CD8-positive, alpha-beta memory T cell (primary cell): ENCODE data around the gene RHBDF2. TPM values are rescaled to one million over a fixed set of nuclear protein-coding genes. Genes with fewer than 3 reads are reported as not detected.
A peak's percentile ranks its signal among the peaks of the same experiment; 100 is the strongest.
"Not testable (repeated sequence)": the region's sequence is repeated elsewhere in the genome, so short reads cannot be mapped to it uniquely, and the experiment has no call there.

Experiments
- CTCF ChIA-PET: fragments of 350-600 bp; sonication (Branson Sonifier 250); formaldehyde crosslinking; loops from one replicate; lab custom pipeline; 2021; ENCODE audit warnings: antibody characterized with exemption; lab: Charles Lee
- POLR2A ChIA-PET: fragments of 350-600 bp; sonication (Branson Sonifier 250); formaldehyde crosslinking; loops from one replicate; lab custom pipeline; 2021; ENCODE audit warnings: antibody characterized with exemption; lab: Charles Lee
- DNase-seq, 5 donors: peaks; one replicate each; pipeline versions ENCODE4 v3.0.0 to v3.0.0-alpha.2; 2020 to 2022; ENCODE audit warnings: mixed read lengths in 1 of 5
- H3K27ac ChIP-seq: one replicate; pipeline ENCODE4 v1.7.0; 2013; ENCODE audit warnings: low read depth, mild to moderate bottlenecking, low read length, moderate library complexity
- H3K27me3 ChIP-seq: 2 replicates; pipeline ENCODE4 v1.7.0; 2013; ENCODE audit warnings: low read length, mild to moderate bottlenecking; ENCODE audit not compliant: insufficient read depth, poor library complexity, severe bottlenecking
- H3K36me3 ChIP-seq: 2 replicates; pipeline ENCODE4 v1.7.0; 2013; ENCODE audit warnings: mild to moderate bottlenecking, low read length, moderate library complexity; ENCODE audit not compliant: insufficient read depth
- H3K4me1 ChIP-seq: 2 replicates; pipeline ENCODE4 v1.7.0; 2013; ENCODE audit warnings: mild to moderate bottlenecking, low read length, moderate library complexity; ENCODE audit not compliant: insufficient read depth
- H3K4me3 ChIP-seq: 2 replicates; pipeline ENCODE4 v1.7.0; 2013; ENCODE audit warnings: mild to moderate bottlenecking, low read length
- H3K9me3 ChIP-seq: 2 replicates; pipeline ENCODE4 v1.7.0; 2013; ENCODE audit warnings: mild to moderate bottlenecking, low read length
- H3K27ac Mint-ChIP-seq, 8 donors: one replicate each; pipeline ENCODE4 v1.8.0; 2020 to 2021; ENCODE audit warnings: mixed read lengths in 8 of 8, mild to moderate bottlenecking in 6 of 8, inconsistent platforms in 3 of 8, moderate library complexity in 3 of 8
- H3K27me3 Mint-ChIP-seq, 2 donors: one replicate each; pipeline ENCODE4 v1.8.0; 2020 to 2021; ENCODE audit warnings: mixed read lengths in 2 of 2, mild to moderate bottlenecking in 1 of 2, moderate library complexity in 1 of 2
- H3K36me3 Mint-ChIP-seq, 3 donors: one replicate each; pipeline ENCODE4 v1.8.0; 2020 to 2021; ENCODE audit warnings: mixed read lengths in 3 of 3, inconsistent platforms in 1 of 3, mild to moderate bottlenecking in 1 of 3
- H3K4me1 Mint-ChIP-seq, 3 donors: one replicate each; pipeline ENCODE4 v1.8.0; 2020 to 2021; ENCODE audit warnings: mixed read lengths in 3 of 3, inconsistent platforms in 1 of 3, mild to moderate bottlenecking in 1 of 3
- H3K4me3 Mint-ChIP-seq, 7 donors: one replicate each; pipeline ENCODE4 v1.8.0; 2020 to 2021; ENCODE audit warnings: mixed read lengths in 7 of 7, mild to moderate bottlenecking in 6 of 7, moderate library complexity in 4 of 7, inconsistent platforms in 2 of 7
- H3K9me3 Mint-ChIP-seq, 5 donors: one replicate each; pipeline ENCODE4 v1.8.0; 2020 to 2022; ENCODE audit warnings: mixed read lengths in 5 of 5, mild to moderate bottlenecking in 3 of 5, moderate library complexity in 2 of 5, inconsistent platforms in 1 of 5
- polyA plus RNA-seq: library from polyadenylated mRNA; unstranded; fragments of 300-500 nt; fragmentation: Illumina TruSeq; gene quantifications from one replicate; pipeline ENCODE4 v1.2.3, GENCODE V29; 2021
- total RNA-seq, 2 experiments: library from RNA; stranded (reverse); gene quantifications; one replicate each; pipeline ENCODE4 v1.2.3, GENCODE V29; 2021

The RHBDF2 gene
- total and polyA plus RNA-seq, 3 experiments from 2014 or later: 38.2 to 42.5 (median 38.4) TPM

GRCh38 chr17:76537288-76537577, 36.0 kb upstream of the RHBDF2 start:
- Histone ChIP-seq H3K27me3 (peaks cover 22% of the 10 kb centered on the region), H3K9me3 (no peaks in the 10 kb centered on the region), H3K36me3 (no peaks in the 10 kb centered on the region), H3K27ac (no peak overlapping the region), H3K4me1 (no peaks in the 10 kb centered on the region), H3K4me3 (no peak overlapping the region)
- DNase-seq: no peak
- Mint-ChIP-seq H3K27me3 (peaks cover 17 to 25% of the 10 kb centered on the region in 2 donors), H3K36me3 (no peaks in the 10 kb centered on the region), H3K27ac (no peak overlapping the region), H3K4me1 (peaks cover 1 to 15% (median 6%) of the 10 kb centered on the region in 3 donors), H3K9me3 (no peaks in the 10 kb centered on the region), H3K4me3 (no peak overlapping the region)
- POLR2A ChIA-PET: interaction anchor here (0.6 kb wide), 1 partner anchor 52 kb away, joined by 6 read pairs; no protein-coding TSS in a partner anchor
- CTCF ChIA-PET: interaction anchor here (1.4 kb wide), 1 partner anchor 14 kb away, joined by 6 read pairs; no protein-coding TSS in a partner anchor

DNA sequence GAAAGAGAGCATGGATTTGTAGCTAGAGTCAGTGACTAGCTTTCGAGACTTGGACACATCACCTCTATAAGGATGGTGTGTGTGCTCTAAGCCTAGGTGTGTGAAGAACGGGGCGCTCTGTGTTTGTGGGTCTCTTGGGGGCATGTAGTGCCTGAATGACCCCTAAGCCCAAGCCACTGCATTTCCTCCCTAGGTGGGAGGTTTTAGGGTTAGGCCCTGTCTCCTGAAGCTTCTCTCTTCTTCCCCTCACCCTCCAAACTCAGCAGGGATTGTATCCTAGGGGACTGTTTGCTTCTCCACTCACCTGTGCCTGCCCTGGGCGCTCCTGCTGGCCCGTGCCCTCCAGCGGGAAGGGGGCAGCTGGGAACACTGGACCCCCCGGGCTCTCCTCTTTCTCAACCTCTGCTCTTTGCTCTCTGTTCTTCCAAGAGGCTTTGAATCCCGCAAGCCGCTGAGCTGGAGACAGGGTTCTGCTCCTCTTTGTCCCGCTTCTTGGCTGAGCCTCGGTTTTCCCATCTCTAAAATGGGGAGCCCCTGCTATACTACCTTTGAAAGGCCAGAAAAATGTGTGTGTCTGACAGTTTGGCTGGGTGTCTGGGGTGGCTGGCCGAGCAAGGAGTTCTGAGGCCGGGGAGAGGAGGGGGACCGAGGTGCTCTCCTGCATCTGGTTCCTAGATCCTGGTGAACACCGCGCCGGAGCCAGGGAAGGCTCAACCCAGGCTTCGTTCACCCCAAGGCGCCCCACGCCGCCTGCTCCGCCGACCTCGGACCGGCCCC, 35.5 kb upstream of the RHBDF2 start:
- Histone ChIP-seq H3K27ac (no peak overlapping the region), H3K36me3 (no peaks in the 10 kb centered on the region), H3K4me1 (no peaks in the 10 kb centered on the region), H3K27me3 (peaks cover 22% of the 10 kb centered on the region), H3K4me3 (no peak overlapping the region), H3K9me3 (no peaks in the 10 kb centered on the region)
- no peaks in the 10 kb centered on the region for H3K36me3 Mint-ChIP-seq
- H3K4me3 Mint-ChIP-seq: peak overlapping the region in 1 of 7 donors; percentile 39
- H3K9me3 Mint-ChIP-seq: no peaks in the 10 kb centered on the region
- H3K4me1 Mint-ChIP-seq: peaks cover 4 to 19% (median 6%) of the 10 kb centered on the region in 3 donors
- peaks cover 16 to 23% of the 10 kb centered on the region in 2 donors for H3K27me3 Mint-ChIP-seq
- POLR2A ChIA-PET: interaction anchor here (0.6 kb wide), 1 partner anchor 53 kb away, joined by 6 read pairs; no protein-coding TSS in a partner anchor
- CTCF ChIA-PET: interaction anchor here (0.8 to 1.4 kb wide), 3 partner anchors 10 to 49 kb away, joined by 3 to 6 read pairs (median 3); partner anchors contain the start of gene ST6GALNAC2
- peak overlapping the region in 1 of 8 donors; percentile 76 for H3K27ac Mint-ChIP-seq
- DNase-seq: no peak

DNA sequence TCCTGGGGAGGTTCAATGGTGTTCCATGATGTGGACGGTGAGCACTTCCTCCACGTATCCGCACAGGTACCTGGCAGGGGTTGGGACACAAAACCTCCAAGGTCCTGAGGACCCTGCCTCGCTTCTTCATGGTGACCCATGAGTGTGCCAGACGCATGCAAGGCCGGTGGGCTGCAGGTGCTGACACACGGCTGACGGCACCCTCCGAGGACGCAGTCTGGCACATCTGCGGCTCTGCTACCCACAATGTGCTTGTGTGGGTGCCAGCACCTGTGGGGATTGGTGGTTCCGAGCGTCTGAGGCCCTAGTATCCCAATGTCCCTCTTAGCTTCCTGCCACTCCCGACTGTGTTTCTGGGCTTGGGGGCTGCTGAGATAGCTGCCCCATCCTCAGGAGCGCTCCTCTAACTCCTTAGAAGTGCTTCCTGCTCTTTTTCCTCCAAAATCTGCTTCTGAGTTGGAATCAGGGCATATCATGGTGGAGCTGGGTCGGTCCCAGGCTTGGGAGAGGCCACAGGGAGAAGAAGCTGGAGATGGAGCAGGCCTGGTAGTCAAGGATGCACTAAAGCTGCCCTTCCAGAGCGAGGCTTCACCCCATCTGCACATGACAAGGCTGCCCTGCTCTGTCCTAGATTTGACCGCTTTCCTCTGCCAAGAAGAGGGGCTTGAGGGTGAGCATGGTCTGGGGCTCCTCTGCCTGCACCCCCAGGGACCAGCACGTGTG, 34.7 kb upstream of the RHBDF2 start:
- Mint-ChIP-seq H3K27me3 (peaks cover 14 to 20% of the 10 kb centered on the region in 2 donors), H3K36me3 (no peaks in the 10 kb centered on the region), H3K27ac (peak overlapping the region in 1 of 8 donors; percentile 76), H3K4me3 (no peak overlapping the region), H3K9me3 (no peaks in the 10 kb centered on the region), H3K4me1 (peaks cover 4 to 19% (median 6%) of the 10 kb centered on the region in 3 donors)
- ChIA-PET POLR2A (no interaction called here), CTCF (interaction anchor here (0.8 to 2.0 kb wide), 4 partner anchors 11 to 50 kb away, joined by 3 to 9 read pairs (median 4); partner anchors contain the start of gene ST6GALNAC2)
- H3K4me3 ChIP-seq: no peak overlapping the region
- no peaks in the 10 kb centered on the region for H3K4me1 ChIP-seq
- no peak for DNase-seq
- no peaks in the 10 kb centered on the region for H3K9me3 ChIP-seq
- H3K36me3 ChIP-seq: no peaks in the 10 kb centered on the region
- no peak overlapping the region for H3K27ac ChIP-seq
- H3K27me3 ChIP-seq: peaks cover 22% of the 10 kb centered on the region

DNA sequence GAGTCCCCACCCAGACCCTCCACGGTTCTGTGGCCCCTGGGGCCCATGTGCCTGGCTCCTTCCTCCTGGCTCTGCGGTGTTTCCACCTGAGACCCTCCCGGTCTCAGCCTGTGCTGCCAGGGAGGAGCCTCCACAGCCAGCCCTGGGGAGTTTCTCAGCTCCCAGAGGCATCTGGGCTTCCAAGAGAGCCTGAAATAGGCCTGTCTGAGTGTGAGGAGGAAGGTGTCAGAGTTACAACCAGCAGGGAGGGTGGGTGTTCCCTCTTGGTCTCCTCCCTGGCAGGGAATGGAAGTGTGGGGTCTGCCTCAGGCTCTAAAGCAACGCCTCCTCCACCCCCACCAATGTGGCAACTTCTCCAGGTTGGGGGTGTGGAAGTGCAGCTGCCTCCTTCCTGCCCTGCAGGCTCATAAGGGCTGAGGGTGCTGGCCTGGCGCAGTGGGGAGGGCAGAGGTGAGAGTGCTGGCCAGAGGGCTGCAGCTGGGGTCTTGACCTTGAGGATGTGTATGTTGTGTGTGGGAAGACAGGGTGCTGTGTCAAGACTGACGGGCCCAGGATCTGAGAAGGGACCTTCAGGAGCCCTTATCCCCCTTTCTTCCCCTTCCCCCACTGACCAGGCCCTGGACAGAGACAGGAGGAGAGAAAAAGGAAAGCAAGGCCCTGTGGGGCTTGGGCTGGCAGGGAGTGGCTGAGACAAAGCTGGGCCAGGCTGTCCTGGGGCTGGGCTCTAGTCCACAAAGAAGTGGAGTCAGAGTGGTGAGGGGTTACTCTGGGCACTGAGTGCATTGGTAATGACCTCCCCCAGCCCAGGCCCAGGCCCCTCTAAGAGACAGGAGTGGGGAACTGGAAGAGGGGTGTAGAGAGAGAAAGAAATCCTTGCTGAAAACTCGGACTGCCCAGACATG, 33.9 kb upstream of the RHBDF2 start:
- POLR2A ChIA-PET: no interaction called here
- H3K27ac ChIP-seq: no peak overlapping the region
- DNase-seq: no peak
- CTCF ChIA-PET: interaction anchor here (2.0 kb wide), 1 partner anchor 12 kb away, joined by 9 read pairs; no protein-coding TSS in a partner anchor
- peaks cover 18% of the 10 kb centered on the region for H3K27me3 ChIP-seq
- H3K9me3 ChIP-seq: no peaks in the 10 kb centered on the region
- no peak overlapping the region for H3K4me3 ChIP-seq
- H3K27ac Mint-ChIP-seq: peak overlapping the region in 2 of 8 donors; percentile 47 to 51
- peaks cover 4 to 16% (median 6%) of the 10 kb centered on the region in 3 donors for H3K4me1 Mint-ChIP-seq
- H3K27me3 Mint-ChIP-seq: peaks cover 12 to 19% of the 10 kb centered on the region in 2 donors
- no peak overlapping the region for H3K4me3 Mint-ChIP-seq
- no peaks in the 10 kb centered on the region for H3K9me3 Mint-ChIP-seq
- H3K36me3 ChIP-seq: no peaks in the 10 kb centered on the region
- peaks cover 6% of the 10 kb centered on the region for H3K4me1 ChIP-seq
- no peaks in the 10 kb centered on the region for H3K36me3 Mint-ChIP-seq

GRCh38 chr17:76533640-76534359, 32.6 kb upstream of the RHBDF2 start:
- H3K4me3 ChIP-seq, H3K27ac ChIP-seq, H3K36me3 ChIP-seq, H3K4me3 Mint-ChIP-seq, POLR2A ChIA-PET, H3K9me3 Mint-ChIP-seq, H3K36me3 Mint-ChIP-seq, DNase-seq, H3K9me3 ChIP-seq: not testable (repeated sequence)
- H3K27ac Mint-ChIP-seq: peak overlapping the region in 2 of 8 donors; percentile 35 to 90
- peaks cover 9 to 12% of the 10 kb centered on the region in 2 donors for H3K27me3 Mint-ChIP-seq
- peaks cover 0 to 19% (median 4%) of the 10 kb centered on the region in 3 donors for H3K4me1 Mint-ChIP-seq
- CTCF ChIA-PET: interaction anchor here (0.7 to 2.0 kb wide), 4 partner anchors 11 to 13 kb away, joined by 3 to 9 read pairs (median 4); no protein-coding TSS in a partner anchor
- Histone ChIP-seq H3K27me3 (peaks cover 12% of the 10 kb centered on the region), H3K4me1 (peaks cover 18% of the 10 kb centered on the region)

- H3K27ac ChIP-seq: no peak overlapping the region
- Mint-ChIP-seq H3K4me1 (peaks cover 14 to 34% (median 14%) of the 10 kb centered on the region in 3 donors), H3K27ac (peak overlapping the region in 1 of 8 donors; percentile 2), H3K27me3 (peaks cover 7 to 12% of the 10 kb centered on the region in 2 donors), H3K36me3 (no peaks in the 10 kb centered on the region), H3K4me3 (no peak overlapping the region), H3K9me3 (no peaks in the 10 kb centered on the region)
- H3K36me3 ChIP-seq: no peaks in the 10 kb centered on the region
- DNase-seq: no peak
- ChIA-PET CTCF (interaction anchor here (1.3 to 1.7 kb wide), 2 partner anchors 9 kb away, joined by 3 to 4 read pairs; no protein-coding TSS in a partner anchor), POLR2A (interaction anchor here (0.6 kb wide), 1 partner anchor 91 kb away, joined by 5 read pairs; no protein-coding TSS in a partner anchor)
- peaks cover 11% of the 10 kb centered on the region for H3K27me3 ChIP-seq
- no peak overlapping the region for H3K4me3 ChIP-seq
- no peaks in the 10 kb centered on the region for H3K9me3 ChIP-seq
- H3K4me1 ChIP-seq: peaks cover 32% of the 10 kb centered on the region
These were observed 30.9 kb upstream of the RHBDF2 start for GRCh38 chr17:76532072-76532651.
